NCI-H1048 (cell line): ENCODE results near the gene TMEM132C.

Experiments
- DNase-seq: peaks from one replicate; lab custom pipeline; 2025; lab: John Stamatoyannopoulos, UW

Gene TMEM132C

DNA sequence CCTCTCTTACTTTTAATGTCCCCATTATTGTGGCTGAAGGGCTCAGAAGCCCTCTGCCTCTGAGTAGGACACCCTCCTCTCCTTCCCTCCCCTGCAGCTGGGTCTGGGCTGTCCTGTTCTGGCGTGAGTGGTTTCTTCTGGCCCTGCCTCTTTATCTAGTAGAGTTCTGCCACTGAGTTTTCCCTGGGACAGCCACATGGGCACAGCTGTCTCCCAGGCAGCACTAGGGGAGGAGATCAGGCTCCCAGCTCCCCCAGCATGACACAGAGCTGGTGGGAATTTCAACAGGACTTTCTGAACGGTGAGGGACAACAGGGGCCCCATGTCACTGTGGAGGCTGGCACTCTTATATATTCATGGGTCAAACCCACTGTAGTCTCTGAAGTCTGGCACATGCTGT is 21.4 kb downstream of the TMEM132C start:
- DNase-seq, result no peak

DNA sequence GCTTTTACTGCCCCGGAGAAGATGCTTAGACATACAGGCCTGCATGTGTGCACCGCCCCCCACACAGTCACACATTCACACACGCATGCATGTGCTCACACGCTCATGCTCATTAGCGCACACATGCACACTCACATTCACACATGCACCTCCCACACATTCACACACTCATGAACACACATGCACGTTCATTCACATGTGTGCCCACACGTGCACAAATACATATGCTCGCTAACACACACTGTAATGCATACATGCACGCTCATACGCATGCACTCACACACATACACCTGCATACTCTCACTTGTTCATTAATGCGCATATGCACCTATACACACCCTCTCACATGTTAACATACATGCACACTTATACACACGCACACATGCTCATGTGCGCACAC is 21.9 kb downstream of the TMEM132C start:
- DNase-seq, result no peak

DNA sequence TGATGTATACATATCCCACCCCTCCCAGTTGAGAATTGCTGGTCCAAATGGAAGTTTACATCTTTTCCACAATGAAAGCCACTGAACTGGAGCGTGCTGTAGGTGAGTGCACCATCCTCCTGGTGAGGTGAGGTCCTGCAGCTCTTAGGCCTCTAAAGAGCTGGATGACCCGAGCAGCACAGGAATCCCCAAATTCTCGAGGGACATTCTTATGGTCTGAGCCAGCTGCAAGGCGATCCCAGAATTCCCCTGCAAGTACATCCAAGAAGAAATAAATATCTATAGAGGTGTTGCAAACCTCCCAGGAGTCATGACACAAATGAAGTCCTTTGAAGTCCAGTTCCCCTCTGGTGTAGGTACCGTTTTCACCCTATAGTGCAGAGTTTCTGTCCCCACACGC is 24.0 kb downstream of the TMEM132C start:
- DNase-seq, result no peak

DNA sequence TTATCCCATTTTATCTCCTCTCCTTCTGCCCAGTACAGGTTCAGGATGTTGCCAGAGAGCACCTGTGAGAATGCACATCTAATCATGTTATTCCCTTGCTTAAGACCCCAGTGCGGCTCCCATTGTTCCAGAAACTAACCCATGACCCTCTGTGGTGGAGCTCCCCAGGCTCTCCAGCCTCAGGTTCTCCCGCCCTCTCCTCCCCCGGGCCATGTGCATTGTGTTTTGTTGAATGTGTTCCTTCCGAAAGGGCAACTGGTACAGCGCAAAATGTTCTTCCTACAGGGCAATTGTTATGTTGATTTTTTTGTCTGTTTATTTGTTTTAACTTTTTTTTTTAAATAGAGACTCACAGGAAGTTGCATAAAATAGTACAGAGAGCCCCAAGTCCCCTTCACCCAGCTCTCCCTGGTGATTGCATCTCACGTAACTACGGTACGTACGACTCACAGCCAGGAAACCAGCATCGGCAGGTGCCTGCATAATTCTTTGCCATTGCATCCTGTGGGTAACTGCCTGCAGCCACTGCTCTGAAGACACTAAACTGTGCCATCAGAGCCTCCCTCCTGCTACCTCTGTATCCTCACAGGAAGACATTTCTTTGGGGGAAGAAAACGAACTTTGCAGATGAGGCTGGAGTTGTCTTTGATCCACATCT is 31.2 kb downstream of the TMEM132C start:
- no peak for DNase-seq

DNA sequence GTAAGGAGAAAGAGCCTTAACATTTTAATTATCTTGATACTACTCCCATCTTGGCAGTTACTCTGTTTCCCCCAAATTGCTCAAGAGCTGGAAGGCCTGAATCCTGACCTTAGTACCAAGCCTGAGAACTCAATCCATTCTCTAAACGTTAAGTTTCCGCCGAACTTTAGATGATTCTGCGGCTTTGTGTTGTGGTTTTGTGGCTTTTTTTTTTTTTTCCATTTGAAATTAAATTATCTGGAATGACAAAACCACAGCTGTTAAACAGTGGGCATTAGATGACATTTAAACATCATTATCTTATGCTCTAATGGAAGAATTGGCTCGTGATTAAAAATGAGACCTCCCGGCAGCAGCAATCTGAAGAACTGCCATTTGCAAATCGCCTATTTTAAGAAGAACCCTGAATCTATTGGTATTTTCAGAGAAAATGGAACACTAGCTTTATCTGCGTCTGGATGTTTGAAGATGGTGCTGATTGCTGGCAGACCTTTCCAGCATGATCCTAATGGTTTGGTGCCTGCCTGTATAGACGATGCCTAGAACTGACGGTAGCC is 38.4 kb downstream of the TMEM132C start:
- DNase-seq, result no peak

DNA sequence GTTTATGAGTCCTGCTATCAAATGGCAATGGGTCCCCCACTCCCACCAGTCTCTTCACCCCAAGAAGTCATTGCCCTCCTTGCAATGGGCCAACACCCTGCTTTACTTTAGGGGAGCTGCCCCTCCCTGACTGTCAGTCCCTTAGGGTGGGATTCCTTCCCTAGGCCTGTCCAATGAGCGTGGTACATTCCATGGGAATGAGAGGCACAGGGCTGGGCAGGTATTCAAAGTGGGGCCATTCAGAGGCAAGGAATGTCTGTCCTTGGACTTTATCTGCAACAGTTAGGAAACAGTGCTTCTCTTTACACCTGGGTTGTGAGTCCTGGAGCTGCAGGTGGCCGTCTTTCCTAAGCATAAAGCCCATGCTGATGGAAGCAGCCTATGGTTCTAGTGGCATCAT is 40.8 kb downstream of the TMEM132C start:
- no peak for DNase-seq

DNA sequence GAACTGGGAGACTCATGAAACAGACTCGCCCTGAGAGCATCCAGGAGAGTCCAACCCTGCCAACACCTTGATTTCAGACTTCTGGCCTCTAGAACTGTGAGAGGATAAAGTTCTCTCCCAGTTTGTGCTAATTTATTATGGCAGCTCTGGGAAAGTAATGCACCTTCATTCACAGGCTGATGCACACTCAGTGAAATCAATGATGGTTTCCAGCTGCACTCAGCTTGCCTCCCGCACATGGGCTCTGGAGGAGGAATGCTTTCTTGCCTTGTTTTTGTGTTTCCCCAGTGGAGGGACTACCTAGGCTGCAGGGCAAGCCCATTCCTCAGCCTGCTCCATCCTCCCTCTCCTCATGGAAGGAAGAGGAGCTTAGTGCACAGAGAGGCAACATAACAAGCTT is 45.7 kb downstream of the TMEM132C start:
- no peak for DNase-seq

DNA sequence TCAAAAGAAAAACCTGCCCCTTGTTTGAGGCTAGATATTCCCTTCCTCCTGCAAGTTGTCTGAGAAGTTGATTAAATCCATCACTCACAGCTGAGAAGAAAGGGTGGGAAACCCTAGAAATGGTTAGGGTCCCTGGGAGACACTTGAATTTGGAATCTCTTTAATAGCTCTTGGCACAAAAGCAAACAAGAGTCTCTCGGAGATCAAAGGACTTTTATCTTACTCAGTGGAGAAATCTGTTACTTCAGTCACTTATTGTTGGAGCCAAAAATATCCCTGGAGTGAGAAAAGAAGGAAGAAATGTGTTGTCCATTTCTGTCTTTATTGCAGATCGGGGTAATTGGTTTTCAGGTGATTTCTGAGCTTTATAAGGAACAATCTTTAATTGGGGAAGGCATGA is 47.0 kb downstream of the TMEM132C start:
- DNase-seq, result no peak

DNA sequence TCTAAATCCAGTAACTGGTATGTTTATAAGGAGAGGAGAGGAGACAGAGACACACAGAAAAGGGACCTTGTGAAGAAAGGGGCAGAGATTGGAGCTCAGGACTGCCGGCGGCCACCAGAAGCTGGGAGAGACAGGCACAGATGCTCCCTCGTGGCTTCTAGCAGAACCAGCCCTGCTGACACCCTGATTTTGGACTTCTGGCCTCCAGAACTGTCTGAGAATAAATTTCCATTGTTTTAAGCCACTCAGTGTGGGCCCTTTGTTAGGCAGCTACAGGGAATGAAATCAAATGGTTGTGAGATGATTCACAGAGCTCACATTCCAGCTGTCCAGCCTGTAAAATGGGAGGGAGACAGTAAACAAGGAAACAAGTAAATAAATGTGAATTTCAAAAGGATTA is 47.6 kb downstream of the TMEM132C start:
- DNase-seq, result no peak

DNA sequence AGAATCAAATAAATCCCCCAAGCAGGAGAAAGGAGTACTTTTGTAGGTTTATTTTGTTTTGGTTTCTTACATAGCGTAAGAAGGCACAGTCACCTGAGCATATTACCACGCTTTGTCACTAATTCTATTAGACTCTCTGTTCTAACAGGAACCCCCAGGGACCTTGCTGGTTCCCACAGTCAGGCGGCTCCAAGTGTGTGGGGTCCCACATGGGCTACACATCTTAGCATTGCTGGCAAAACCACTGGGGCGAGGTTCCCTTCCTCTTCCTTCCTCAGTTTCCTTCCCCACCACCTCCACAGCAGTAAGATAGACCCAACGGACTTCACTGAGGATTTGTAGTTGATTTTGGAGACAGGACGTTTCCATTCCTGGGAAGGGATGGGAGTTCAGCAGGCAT is 49.1 kb downstream of the TMEM132C start:
- no peak for DNase-seq

DNA sequence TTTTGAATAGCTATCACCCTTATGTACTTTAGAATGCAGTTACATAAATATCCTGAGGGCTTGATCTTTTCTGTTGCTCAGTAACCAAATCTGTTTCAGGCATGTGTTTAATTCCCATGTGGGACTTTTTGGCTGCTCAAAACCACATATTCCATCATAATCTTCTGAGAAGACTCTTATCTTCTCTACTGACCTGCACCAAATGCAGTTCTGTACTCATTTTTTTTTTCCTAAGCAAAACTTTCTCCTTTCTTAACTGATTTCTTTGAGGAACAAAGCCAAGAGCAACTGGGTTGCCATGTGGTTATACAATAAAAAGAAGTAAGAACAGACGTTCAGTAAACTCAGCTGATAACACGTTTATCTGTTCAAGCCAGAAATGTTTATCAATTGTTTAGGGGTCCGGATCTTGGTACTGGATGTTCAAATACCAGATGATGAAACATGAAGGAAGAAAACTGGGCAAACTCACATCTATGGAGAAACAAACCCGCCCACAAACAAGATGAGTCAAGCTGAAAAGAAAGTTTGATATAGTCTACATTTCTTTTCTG is 50.1 kb downstream of the TMEM132C start:
- no peak for DNase-seq

DNA sequence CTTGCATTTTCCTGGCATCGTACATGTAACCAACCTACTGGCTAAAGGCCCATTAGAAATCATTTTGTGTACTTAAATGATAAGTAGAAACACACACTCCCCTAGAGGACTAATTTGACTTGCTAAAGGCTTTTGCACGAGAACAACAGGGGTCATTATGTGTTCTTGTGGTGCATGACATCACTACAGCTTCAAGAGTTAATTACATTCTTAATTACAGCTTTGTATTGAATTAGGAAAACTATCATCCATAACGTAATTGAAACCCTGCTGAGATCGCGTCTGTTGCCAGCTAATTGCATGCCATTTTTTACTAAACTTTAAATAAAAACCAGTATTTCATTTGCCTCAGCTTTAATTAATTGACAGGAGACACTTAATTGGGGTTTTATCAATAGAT is 51.4 kb downstream of the TMEM132C start:
- DNase-seq, result peak; percentile 82

DNA sequence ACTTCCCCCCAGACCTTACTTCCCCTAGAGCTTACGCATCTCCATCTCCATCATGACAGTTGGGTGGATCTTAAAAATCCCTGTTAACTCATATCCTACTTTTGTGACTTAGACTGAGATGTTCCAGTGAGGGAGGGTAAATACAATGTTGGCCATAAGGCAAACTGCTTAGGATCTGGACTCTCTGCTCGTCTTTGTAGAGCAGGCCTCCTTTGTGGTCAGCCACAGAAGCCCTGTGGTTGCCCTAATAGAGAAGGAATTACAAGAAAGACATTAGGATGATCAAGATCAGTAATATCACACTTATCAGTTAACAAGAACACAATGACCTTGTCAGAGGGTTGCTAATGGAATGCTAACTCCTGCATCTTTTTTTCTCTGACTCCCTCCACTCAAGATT is 52.0 kb downstream of the TMEM132C start:
- DNase-seq, result no peak

DNA sequence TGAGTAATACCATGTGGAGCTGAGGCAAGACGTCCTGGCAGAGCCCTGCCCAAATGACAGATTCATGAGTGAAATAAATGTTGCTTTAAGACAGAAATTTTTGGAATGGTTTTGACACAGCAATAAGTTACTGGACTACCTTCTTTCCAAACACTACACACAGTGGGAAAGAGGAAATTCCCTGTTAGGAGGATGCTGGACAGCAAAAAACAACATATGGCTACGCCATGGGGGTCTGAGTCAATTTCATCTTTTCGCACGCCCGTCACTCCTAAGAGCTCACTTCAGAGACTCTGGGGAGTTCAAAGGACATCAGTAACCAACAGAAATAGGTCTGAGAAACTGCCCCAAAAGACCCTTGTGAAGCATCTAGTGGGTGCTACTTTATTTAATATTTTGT is 55.4 kb downstream of the TMEM132C start:
- DNase-seq, result no peak

DNA sequence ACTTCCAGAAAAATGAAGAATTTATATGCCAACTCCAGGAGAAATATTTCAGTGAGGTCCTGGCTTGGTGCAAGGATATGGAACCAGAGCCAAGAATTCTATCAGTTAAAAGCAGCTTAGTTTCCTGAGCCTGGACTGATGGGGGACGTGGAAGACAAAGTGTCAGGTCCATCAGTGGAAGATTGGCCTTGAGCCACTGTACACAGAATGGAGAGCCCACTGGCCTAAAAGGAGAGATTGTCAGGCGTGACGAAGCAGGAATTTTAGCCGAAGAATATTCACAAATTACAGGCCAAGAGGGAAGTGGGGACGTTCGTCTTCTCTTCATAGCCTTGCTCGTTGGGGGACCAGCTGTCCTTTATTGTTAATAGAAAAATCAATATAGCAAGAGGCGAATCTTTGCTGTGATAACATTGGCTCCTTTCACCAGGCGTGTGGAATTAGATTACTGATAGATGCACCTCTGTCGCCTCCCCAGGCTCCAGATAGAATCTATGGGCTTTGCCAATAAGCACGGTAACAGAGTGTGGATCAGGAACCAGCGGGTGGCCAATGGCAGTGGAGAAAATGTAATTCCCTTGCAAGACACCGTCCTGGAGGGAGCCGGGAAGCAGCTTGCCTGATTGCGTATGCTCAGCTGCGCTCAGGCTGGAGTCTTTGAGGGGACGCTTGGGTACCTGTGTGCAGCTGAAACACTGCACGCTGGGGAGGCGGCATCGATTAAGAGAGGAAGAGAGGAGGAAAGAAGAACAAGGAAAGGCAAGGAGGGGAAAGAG is 56.4 kb downstream of the TMEM132C start:
- no peak for DNase-seq

DNA sequence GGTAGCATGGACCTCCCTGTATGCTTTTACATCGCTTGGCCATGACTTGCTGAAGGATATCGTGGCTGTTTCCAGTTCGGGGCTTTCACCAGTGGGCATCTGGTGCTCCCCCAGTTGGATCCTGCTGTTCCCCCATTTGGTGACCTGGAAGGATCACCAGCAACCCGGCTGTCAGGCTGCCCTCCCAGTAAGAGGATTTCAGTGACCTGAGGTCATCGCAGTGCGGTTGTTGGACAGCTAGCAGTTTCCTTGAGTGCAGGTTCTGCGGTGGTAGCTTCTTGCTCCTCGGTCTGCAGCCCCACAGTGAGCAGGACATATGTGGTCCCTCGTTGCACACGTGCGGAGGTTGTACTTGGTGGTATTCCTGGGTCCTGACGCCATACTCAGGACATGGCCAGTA is 58.7 kb downstream of the TMEM132C start:
- DNase-seq, result no peak

DNA sequence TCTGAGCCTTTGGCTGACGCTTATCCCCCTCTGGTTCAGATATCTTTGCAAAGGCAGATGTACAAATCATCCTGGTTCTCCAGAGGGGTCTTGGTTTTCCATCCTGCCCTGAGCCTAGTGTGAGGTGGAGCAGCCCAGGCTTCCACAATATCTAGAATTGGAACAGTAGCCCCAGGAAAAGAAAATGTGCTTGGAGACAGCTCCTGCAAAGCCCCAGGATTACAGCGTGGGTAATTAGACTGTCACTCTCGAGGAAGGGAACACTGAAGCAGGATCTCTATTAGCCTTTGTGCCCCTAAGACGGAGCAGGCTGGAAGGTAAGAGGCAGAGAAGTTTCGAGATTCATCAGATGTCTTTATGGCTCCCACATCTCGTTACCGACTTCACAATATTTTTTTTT is 59.4 kb downstream of the TMEM132C start:
- DNase-seq, result no peak

DNA sequence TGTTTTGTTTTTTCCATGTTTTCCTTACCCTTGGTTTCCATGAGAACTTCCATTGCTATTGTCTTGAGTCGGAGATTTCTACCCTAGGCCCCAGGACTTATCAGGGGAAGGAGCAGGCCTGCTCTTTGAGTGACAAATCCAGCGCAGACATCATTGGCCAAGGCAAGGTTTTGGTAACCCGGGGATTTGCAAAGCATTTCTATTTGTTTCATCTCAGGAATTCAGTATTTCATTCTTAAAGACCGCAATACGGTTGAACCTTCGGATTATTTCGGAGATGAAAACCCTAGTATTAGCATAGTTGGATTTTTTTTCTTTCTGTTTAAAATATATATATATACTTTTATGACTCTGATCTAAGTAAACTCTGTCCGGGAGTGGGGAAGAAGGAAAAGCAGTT is 62.0 kb downstream of the TMEM132C start:
- DNase-seq, result no peak

DNA sequence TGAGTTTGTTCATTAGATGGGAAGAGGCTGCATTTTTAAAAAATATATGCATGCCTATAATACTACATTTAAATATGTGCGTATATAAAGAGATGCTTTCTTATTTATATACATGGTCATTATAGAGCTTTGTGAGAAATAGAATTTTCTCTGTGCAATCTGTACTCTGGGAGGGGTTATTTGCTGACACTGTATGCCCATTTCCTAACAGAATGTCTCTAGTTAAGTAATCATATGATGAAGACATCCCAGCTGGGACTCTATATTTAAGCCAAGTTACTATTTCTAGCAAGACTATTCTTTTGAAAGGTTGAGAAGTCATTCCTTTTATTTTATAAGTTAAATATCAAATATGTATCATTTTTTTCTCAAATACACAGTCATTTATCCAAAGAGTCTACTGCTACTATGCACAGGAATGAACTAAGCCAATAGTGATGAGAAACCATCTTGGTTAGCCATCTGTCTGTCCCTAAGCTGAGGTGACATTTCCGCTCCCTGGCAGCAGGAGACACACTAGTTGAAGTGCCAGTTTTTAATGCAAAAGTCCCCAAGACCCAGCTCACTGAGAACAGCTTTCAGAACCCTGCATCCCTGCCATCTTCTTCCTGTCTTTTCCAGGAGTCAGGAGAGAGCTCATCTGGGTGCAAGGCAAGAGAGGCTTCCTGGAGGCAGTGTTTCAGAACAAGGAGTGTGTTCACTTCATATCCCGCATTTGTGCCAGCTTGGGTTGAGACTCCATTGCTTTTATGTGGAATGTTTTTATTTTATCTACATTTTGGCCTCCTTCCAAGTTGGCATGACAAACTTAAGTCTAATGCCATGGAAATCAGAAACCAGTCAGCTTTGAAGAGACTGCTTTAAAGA is 69.5 kb downstream of the TMEM132C start:
- peak; percentile 30 for DNase-seq

DNA sequence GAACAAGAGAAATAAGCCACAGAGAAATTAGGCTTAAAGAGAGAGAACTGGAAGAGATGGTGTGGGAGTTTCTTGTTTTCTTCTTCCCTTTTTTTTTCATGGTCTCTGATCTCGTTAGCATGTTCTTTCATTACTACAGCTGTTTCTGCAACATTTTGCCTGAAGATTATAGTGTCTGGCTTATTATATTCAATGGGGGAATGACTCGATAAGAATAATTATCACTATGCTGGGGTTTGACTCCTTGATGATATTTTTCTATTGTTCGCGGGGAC is 70.0 kb downstream of the TMEM132C start:
- no peak for DNase-seq

DNA sequence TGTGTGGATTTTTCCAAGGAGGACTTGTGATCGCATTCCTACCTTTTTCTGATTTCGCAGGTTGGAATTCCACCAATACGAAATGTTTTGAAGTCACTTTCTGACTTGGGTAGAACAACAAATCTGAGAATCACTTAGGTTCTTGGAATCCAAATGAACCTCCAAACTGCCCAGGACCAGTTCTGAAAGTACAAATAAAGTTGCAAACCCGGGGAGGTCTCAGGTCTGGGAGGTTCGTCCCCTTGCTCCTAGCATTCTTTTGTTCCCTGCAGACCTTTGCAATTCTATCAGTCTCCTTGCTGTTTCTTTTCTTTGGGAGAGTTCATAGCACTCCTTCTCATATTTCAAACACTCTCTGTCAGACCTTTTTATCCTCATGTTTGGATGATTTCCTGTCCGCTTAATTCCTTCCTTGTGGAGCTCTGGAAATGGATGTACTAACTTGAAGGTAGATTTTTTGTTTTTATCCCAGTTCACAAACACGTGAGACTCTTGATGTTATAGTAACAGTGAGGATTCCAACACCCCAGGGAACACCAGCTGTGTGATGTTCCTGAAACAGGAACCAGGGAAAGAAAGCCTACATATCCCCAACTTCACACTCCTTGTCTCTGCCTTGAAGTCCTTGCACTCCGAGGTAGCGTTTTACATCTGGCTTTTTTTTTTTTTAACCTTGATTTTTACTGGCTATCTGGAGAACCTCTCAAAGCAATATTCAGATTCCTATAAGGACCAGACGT is 70.6 kb downstream of the TMEM132C start:
- no peak for DNase-seq
